Stimulated activated CD4-positive, alpha-beta T cell treated with anti-CD3 and anti-CD28 coated beads, Interleukin-4, amount 100 ng/mL, for 4 hours (primary cell): ENCODE results near the gene HMCN2.

Source experiments
- DNase-seq, 2 experiments: peaks; one replicate each; pipeline ENCODE4 v3.0.0-alpha.2; 2020

Gene HMCN2

GRCh38 chr9:130454096-130454811 lies 188.7 kb downstream of the HMCN2 start:
- DNase-seq = no peak

GRCh38 chr9:130454812-130455325 lies 189.3 kb downstream of the HMCN2 start:
- DNase-seq = no peak

GRCh38 chr9:130458027-130458803 lies 192.7 kb downstream of the HMCN2 start:
- DNase-seq = no peak

GRCh38 chr9:130458804-130459067 lies 193.2 kb downstream of the HMCN2 start:
- DNase-seq = no peak

GRCh38 chr9:130459151-130459550 lies 193.6 kb downstream of the HMCN2 start:
- no peak for DNase-seq

- no peak for DNase-seq
Measured at GRCh38 chr9:130459941-130460669, 194.5 kb downstream of the HMCN2 start.

- peak; percentile 50 to 77 for DNase-seq
Measured at GRCh38 chr9:130461218-130461630, 195.7 kb downstream of the HMCN2 start.

- DNase-seq = no peak
Measured at GRCh38 chr9:130461731-130462130, 196.2 kb downstream of the HMCN2 start.

- DNase-seq = no peak
Measured at GRCh38 chr9:130462685-130463540, 197.4 kb downstream of the HMCN2 start.

GRCh38 chr9:130463763-130464745 lies 198.5 kb downstream of the HMCN2 start:
- DNase-seq = no peak

GRCh38 chr9:130465383-130466096 lies 200.0 kb downstream of the HMCN2 start:
- no peak for DNase-seq

GRCh38 chr9:130466537-130467217 lies 201.1 kb downstream of the HMCN2 start:
- DNase-seq = no peak

GRCh38 chr9:130467316-130467715 lies 201.8 kb downstream of the HMCN2 start:
- DNase-seq = no peak

GRCh38 chr9:130468566-130468965 lies 203.0 kb downstream of the HMCN2 start:
- no peak for DNase-seq

GRCh38 chr9:130470269-130470668 lies 204.7 kb downstream of the HMCN2 start:
- DNase-seq = no peak

- DNase-seq = no peak
Measured at GRCh38 chr9:130470950-130471349, 205.4 kb downstream of the HMCN2 start.

GRCh38 chr9:130471411-130472183 lies 206.0 kb downstream of the HMCN2 start:
- no peak for DNase-seq

GRCh38 chr9:130472184-130472705 lies 206.7 kb downstream of the HMCN2 start:
- DNase-seq = no peak

GRCh38 chr9:130473009-130473408 lies 207.4 kb downstream of the HMCN2 start:
- no peak for DNase-seq
